MM.1S (cell line): Measurements from ENCODE around the gene PRKAG3.

Source experiments
- EZH2 ChIP-seq: fragments of 300-600 bp; sonication (generic); optimal IDR thresholded peaks from 2 replicates; pipeline ENCODE3; 2017; ENCODE audit warnings: low read depth, mild to moderate bottlenecking, antibody characterized with exemption, low read length, mixed read lengths
- TF ChIP-seq, protein P1 (sequence below): fragments of 300-600 bp; sonication (generic); IDR thresholded peaks from 2 replicates; pipeline ENCODE4 v1.5.1; 2016; ENCODE audit warnings: antibody characterized with exemption, low read length, mixed read lengths

DNA sequence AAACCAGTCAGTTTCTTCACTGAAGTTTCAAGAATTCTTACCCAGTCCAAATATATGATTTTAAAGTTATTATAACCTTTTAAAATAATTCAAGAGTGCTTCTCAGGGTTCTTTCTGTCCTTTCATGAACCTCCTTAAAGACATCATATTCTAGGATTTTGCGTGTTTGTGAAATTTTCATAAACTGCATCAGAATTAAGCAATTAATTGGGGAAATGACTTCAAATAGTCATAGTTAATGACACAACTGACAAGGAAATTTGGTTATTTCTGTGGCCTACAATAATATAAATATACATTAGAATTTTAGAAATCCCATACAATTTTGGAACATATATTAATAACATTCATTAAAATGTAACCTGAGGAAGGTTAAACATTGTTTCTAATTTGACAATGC is 39.2 kb downstream of the PRKAG3 start:
- TF ChIP-seq, protein P1, sequence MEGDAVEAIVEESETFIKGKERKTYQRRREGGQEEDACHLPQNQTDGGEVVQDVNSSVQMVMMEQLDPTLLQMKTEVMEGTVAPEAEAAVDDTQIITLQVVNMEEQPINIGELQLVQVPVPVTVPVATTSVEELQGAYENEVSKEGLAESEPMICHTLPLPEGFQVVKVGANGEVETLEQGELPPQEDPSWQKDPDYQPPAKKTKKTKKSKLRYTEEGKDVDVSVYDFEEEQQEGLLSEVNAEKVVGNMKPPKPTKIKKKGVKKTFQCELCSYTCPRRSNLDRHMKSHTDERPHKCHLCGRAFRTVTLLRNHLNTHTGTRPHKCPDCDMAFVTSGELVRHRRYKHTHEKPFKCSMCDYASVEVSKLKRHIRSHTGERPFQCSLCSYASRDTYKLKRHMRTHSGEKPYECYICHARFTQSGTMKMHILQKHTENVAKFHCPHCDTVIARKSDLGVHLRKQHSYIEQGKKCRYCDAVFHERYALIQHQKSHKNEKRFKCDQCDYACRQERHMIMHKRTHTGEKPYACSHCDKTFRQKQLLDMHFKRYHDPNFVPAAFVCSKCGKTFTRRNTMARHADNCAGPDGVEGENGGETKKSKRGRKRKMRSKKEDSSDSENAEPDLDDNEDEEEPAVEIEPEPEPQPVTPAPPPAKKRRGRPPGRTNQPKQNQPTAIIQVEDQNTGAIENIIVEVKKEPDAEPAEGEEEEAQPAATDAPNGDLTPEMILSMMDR: no peak
- no peak for TF ChIP-seq EZH2
